IPS-18c (cell line): ENCODE measurements around the gene MRPL53.
A peak's percentile ranks its signal among the peaks of the same experiment; 100 is the strongest.

ENCODE experiments used
- H3K4me3 ChIP-seq: 2 replicates; pipeline ENCODE4 v1.7.0; 2013; ENCODE audit warnings: low read depth, mild to moderate bottlenecking, low read length, moderate library complexity; ENCODE audit not compliant: insufficient read depth
- H3K9me3 ChIP-seq: one replicate; pipeline ENCODE4 v1.6.1; 2013; ENCODE audit warnings: mild to moderate bottlenecking, low read length, moderate library complexity; ENCODE audit not compliant: control insufficient read depth, insufficient read depth

The MRPL53 gene

DNA sequence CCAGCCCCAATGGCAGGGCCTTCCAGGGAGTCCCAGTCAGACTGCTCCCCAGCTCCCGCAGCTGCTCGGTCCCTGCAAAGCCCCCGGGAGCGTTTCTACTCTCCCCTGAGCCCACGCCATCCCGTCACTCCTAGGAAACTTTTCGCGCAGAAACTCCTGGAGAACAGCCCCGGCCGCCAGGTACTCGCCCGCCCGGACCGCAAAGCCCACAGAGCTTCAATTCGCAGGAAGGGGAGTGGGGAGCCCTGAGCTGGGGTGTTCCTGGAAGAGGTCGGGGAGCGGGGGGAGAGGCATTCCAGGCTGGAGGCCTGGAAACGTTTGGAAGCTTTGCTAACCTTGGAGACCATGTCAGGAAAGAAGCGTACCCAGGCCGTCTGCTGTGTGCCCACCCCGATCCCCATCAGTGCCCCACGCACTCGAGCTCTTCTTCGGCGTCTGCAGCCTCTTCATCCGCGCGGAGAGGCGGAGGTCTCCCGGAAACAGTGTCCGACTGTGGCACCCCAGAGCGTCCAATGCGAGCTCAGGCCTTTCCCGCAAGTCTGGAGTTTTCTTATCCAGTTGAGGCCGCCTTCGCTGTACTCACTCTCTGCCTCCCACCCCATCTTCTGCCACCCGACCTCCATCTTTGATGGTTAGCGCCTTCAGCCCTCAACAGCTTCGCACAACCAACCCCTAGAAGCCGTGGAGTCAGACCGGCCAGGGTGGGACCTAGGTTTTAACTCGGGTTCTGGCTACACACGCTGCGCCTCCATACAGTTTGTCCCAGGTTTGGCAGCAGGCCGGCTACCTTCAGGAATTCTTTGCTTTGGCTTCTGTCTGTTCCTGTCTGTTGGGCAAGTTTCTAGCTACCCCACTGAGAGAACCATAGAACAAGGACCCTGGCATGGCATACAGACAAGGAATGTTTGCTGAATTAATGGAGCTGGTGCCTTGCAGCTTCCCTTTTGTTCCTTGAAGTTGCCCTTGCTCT, 31.3 kb upstream of the MRPL53 start:
- peak overlapping the region; percentile 68 for H3K4me3 ChIP-seq
- no peaks in the 10 kb centered on the region for H3K9me3 ChIP-seq

GRCh38 chr2:74502720-74503505, 30.4 kb upstream of the MRPL53 start:
- Histone ChIP-seq H3K4me3 (peak overlapping the region; percentile 68), H3K9me3 (no peaks in the 10 kb centered on the region)

- Histone ChIP-seq H3K4me3 (peak overlapping the region; percentile 68), H3K9me3 (no peaks in the 10 kb centered on the region)
Measured at GRCh38 chr2:74502147-74502719, 29.8 kb upstream of the MRPL53 start.

DNA sequence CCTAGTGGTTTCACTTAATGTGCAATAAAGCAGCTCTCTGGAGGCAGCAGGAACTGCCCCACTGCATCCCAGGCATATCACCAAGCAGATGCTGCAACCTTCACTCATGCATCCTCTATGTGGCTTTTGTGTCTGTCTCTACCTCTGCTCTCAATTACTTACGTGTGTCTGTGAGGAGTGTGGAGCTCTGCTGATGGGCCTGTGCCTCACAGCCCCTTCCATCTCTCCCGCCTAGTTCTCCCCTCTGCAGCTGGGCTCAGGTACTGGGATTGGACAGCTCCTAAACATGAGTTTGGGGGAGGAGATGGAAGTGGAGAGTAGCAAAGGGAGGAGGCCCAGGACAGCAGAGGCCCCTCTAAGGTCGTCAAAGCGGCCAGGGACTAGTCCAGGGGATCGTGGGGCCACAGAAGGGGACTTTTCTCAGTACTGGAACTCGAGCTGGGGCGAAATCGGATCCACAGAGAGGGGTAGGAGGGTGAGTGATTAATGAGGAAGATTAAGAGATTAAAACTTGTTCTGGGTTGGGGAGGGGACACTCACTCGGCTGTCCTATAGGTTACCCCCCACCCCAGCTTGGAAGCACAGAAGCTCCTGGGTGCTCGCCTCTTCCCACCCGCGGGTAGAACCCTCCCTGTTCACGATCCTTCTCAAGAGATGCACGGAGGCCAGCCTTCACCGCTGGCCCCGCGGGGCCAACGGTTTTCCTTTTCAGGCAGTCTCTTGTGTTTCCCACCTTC, 29.0 kb upstream of the MRPL53 start:
- H3K9me3 ChIP-seq, result no peaks in the 10 kb centered on the region
- 0 out of 2 replicates have a peak overlapping the region, but pooled peaks have one; percentile 68 for H3K4me3 ChIP-seq

DNA sequence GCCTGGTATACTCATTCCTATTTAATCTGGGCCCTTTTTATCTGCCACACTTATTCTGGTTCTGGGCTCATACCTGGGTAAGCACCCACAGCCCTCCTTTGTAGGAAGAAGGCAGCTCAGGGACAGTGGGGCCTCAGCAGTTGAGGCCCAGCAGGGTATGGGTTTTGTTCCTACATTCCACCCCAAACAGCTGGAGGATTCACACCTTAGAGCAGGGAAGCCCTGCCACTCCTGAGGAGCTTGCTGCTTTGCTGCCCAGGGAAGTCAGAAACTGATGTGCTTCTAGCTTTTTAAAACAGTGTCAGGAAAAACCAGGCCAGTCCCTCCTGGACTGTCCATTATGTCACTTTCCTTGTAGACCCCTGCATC, 28.1 kb upstream of the MRPL53 start:
- Histone ChIP-seq H3K9me3 (no peaks in the 10 kb centered on the region), H3K4me3 (no peak overlapping the region)

DNA sequence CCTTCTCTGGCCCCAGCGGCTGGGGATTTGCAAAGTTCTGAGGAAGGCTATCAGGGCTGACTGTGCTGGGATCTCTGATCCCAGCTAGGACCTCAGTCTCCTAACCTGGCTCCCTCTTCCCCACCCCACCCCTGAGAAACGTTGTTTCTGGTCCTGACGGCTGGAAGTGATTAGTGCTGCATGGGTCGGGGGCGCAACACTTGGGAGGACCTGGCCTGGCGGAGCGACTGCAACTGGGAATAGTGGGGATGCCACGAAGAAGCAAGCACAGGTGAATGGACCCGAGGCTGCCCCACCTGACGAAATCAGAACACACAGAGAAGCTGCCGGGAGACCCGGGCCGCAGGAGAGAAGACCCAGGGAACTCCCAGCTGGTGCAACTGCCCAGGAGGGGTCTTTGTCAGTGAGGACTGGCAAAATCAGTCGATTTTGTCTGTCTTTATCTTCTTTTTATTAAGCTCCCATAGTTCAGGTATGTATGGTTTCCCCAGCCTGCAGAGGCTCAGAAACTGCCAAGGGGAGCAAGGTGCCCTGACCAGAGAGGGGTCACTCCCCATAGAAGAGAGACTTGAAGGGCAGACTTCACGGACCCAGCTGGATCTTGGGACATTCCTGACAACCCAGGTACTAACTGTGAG, 27.6 kb upstream of the MRPL53 start:
- Histone ChIP-seq H3K4me3 (peak overlapping the region; percentile 55), H3K9me3 (no peaks in the 10 kb centered on the region)

- Histone ChIP-seq H3K9me3 (no peaks in the 10 kb centered on the region), H3K4me3 (peak within 1 kb of the TSS; percentile 55)
Measured at GRCh38 chr2:74499267-74499939, 26.9 kb upstream of the MRPL53 start, which contains the start of gene LBX2. Gene LBX2, minus strand, starts transcription at chr2:74499603. Its CDS starts 66 bp downstream, at chr2:74499537.

DNA sequence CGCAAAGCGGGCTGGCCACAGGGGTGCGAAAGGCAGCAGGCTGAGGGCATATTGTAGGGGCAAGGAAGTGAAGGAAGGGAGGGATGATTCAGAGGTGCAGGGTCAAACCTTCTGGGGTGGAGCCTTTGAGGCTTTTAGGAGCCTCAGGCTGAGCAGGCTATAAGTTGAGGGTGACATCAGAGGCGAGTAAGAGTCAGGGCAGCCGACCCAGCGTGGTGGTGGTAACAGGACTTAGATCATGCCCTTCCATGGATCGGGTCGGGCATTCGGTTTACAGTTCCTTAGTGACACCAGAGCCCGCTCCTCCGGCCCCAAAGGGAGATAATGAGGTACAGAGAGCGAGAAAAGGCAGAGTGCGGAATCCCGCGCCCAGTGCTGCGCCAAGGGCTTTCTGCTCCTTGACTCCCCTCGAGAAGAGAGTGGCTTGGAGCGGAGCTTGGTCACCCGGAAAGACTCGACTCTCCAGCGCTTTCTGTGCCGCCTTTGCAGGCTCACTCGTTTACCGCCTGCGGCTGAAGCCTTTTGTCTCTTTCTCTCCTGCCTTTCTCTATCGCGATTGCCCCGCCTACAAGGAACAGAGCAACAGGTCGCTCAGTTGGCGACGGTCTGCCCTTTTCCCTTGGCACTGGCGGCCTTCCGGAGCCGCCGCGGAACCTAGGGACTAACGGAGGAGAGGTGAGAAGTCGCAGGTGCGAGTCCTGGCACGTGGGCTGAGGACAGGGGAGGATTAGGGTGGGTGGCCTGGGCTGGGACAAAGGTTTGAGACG, 26.2 kb upstream of the MRPL53 start:
- H3K4me3 ChIP-seq, result peak overlapping the region; percentile 55
- H3K9me3 ChIP-seq, result no peaks in the 10 kb centered on the region

DNA sequence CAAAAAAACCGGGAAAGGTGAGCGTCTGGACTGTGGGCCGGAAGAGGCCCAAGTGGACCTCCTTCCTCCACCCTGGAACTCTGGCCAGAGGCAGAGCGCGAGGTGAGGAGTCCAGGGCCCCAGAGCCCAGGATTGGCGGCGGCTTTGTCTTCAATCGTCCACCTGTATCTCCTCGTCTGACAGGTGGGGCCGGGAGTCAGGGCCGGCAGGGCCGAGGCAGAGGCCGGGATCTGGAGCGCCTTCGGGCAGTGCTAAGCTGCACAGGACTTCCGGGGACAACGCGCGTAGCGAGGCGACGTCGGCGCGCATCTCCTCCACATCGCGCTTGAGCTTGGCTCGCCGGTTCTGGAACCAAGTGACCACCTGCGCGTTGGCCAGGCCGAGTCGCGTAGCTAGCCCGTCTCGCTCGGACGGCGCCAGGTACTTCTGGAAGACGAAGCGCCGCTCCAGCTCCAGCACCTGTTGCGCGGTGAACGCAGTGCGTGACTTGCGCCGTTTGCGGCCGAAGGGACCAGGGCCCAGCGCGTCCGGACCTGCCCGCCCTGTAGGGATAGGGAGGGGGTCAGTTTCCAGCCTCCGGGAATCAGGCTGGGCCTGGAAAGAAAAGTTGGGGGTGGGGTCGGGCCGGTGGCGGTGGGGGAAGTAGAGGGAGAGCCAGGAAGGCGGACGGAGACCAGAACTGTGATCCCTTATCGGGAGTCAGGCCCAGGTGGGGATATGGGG, 25.5 kb upstream of the MRPL53 start:
- Histone ChIP-seq H3K9me3 (no peaks in the 10 kb centered on the region), H3K4me3 (peak overlapping the region; percentile 55)

DNA sequence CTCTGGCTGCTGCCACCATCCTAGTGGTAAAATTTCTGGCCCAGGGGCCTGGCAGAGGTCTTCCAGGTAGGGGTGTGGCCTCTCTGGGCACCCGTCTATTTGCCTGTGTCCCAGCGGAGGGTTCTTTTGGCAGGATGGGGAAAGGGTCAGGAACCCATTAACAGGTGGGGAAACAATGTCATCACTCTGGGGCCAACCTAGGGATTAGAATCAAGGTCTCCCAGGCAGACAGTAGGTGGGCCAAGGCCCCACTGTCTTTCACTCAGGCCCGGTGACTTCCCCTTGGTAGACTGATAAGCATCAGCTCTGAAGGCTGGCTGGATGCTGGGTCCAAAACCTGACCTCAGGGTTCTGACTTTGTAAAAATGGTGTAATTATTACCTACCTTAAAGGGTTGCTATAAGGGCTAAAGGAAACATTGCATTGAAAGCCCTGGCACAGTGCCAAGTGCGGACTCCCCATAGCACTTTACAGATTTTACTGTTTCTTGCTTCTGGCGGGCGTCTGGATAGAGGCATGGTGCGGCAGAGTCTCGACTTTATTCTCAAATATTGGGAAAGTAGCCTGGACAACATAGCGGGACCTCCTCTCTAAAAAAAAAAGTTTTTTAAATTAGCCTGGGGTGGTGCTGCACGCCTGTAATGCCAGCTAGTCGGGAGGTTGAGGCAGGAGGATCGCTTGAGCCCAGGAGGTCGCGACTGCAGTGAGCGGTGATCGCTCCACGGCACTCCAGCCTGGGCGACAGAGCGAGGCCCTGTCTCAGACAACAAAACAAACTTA, 24.7 kb upstream of the MRPL53 start:
- peak overlapping the region; percentile 55 for H3K4me3 ChIP-seq
- no peaks in the 10 kb centered on the region for H3K9me3 ChIP-seq

- H3K4me3 ChIP-seq, result no peak overlapping the region
- H3K9me3 ChIP-seq, result no peaks in the 10 kb centered on the region
Measured at GRCh38 chr2:74495440-74495839, 23.0 kb upstream of the MRPL53 start.

DNA sequence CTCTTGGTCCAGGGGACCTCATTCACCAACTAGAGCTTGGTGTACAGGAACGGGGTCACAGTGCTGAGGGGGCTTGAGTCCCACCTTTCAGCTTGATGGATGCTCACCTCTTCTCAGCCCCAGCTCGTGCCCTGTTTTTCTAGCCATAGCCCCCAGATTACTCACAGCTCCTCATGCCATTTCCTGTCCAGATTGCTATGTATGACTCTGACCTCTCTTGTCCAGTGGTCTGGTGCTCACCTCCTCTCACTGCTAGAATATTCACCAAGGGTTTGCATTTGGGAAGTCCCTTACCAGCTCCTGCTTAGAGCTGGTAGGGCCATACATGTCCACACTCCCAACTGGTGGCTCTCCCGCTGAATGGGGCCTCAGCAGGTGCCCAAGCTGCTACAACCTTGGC, 21.1 kb upstream of the MRPL53 start:
- no peaks in the 10 kb centered on the region for H3K9me3 ChIP-seq
- no peak overlapping the region for H3K4me3 ChIP-seq

DNA sequence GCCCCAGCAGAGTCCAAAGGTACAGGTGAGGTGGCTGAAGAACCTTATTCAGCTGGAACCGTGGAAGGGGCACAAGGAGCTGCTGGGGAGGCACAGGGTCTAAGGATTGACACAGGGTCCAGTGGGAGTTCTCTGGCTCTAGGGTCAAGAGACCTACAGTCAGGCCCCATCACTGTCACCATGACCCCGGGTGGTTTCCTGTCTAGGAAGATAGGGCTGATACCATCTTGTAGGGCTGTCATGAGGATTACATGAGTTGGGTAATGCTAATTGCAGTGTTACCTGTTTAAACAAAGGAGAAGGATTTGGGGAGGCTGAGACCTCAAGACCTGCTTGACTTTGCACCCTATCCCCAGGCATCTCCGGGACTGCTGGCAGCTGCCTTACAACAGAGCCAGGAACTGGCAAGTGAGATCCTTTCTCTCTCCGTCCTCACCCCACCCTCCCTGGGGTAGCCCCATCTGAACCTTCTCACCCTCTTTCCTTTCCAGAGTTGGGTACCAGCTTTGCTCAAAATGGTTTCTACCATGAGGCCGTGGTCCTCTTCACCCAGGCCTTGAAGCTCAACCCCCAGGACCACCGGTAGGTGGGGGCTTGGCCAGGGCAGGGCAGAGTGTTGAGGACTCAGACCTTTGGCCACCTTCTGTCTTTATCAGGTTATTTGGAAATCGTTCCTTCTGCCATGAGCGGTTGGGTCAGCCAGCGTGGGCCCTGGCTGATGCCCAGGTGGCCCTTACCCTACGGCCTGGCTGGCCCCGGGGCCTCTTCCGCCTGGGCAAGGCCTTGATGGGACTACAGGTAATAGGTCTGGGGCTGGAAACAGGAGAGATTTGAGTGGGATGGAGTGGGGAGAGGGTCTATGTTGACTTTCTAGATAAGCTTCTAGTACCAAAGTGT, 19.4 kb upstream of the MRPL53 start:
- Histone ChIP-seq H3K4me3 (no peak overlapping the region), H3K9me3 (no peaks in the 10 kb centered on the region)
